ENCODE data around the gene CORT.
"Not testable (repeated sequence)": the region's sequence is repeated elsewhere in the genome, so short reads cannot be mapped to it uniquely, and the experiment has no call there.

Gene CORT

GRCh38 chr1:10421637-10422036 lies 28.2 kb upstream of the CORT start:
- TF ChIP-seq CTCF (IDR thresholded peaks at IDR 0.05; ENCODE audit: low read length, missing control alignments), result no peak
- no peak for DNase-seq (ENCODE audit: low read depth)
- no peak overlapping the region for H3K4me3 ChIP-seq (replicated peaks; ENCODE audit: low read depth, low read length)

GRCh38 chr1:10424034-10424433 lies 25.8 kb upstream of the CORT start:
- TF ChIP-seq CTCF (IDR thresholded peaks at IDR 0.05; ENCODE audit: low read length, missing control alignments), result peak; percentile 3
- no peak overlapping the region for H3K4me3 ChIP-seq (replicated peaks; ENCODE audit: low read depth, low read length)
- DNase-seq (ENCODE audit: low read depth), result peak; percentile 72

- no peak for DNase-seq (ENCODE audit: low read depth)
- H3K4me3 ChIP-seq (replicated peaks; ENCODE audit: low read depth, low read length), result no peak overlapping the region
- TF ChIP-seq CTCF (IDR thresholded peaks at IDR 0.05; ENCODE audit: low read length, missing control alignments), result no peak
Measured at GRCh38 chr1:10424651-10425050, 25.2 kb upstream of the CORT start.

DNA sequence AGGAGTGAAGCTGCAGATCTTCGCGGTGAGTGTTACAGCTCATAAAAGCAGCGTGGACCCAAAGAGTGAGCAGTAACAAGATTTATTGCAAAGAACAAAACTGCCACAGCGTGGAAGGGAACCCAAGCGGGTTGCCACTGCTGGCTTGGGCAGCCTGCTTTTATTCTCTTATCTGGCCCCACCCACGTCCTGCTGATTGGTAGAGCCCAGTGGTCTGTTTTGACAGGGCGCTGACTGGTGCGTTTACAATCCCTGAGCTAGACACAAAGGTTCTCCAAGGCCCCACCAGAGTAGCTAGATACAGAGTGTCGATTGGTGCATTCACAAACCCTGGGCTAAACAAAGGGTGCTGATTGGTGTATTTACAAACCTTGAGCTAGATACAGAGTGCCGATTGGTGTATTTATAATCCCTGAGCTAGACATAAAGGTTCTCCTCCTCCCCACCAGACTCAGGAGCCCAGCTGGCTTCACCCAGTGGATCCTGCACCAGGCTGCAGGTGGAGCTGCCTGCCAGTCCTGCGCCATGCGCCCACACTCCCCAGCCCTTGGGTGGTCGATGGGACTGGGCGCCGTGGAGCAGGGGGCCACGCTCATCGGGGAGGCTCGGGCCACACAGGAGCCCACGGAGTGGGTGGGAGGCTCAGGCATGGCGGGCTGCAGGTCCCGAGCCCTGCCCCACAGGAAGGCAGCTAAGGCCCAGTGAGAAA lies 23.9 kb upstream of the CORT start:
- DNase-seq (ENCODE audit: low read depth); H3K4me3 ChIP-seq (replicated peaks; ENCODE audit: low read depth, low read length): not testable (repeated sequence)

DNA sequence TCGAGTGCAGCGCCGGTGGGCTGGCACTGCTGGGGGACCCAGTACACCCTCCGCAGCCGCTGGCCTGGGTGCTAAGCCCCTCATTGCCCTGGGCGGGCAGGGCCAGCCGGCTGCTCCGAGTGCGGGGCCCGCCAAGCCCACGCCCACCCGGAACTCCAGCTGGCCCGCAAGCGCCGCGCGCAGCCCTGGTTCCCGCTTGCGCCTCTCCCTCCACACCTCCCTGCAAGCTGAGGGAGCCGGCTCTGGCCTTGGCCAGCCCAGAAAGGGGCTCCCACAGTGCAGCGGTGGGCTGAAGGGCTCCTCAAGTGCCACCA lies 23.3 kb upstream of the CORT start:
- not testable (repeated sequence) for H3K4me3 ChIP-seq (replicated peaks; ENCODE audit: low read depth, low read length); DNase-seq (ENCODE audit: low read depth)

GRCh38 chr1:10428984-10429383 lies 20.8 kb upstream of the CORT start:
- H3K4me3 ChIP-seq (replicated peaks; ENCODE audit: low read depth, low read length), result no peak overlapping the region
- TF ChIP-seq CTCF (IDR thresholded peaks at IDR 0.05; ENCODE audit: low read length, missing control alignments), result no peak
- no peak for DNase-seq (ENCODE audit: low read depth)

DNA sequence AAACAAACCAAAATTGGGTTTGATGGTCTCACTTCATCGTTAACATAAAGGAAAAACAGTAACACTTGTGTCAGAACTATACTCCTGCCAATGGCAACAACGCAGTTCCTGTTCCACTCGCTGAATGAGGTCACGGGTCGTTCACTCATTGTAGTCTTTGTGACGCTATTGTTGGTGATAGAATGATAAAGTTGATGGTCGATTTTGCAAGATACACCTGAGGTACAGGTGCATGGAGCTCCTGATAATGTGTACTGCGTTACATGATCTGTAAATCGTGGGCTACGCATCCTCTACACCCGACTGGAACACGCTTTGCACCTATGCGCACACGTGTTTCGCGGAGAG lies 20.0 kb upstream of the CORT start:
- TF ChIP-seq CTCF (IDR thresholded peaks at IDR 0.05; ENCODE audit: low read length, missing control alignments), result no peak
- DNase-seq (ENCODE audit: low read depth), result peak; percentile 42
- H3K4me3 ChIP-seq (replicated peaks; ENCODE audit: low read depth, low read length), result peak overlapping the region; percentile 85

GRCh38 chr1:10430216-10431069 lies 19.4 kb upstream of the CORT start, which contains the start of gene CENPS:
CENPS (plus strand) TSS chr1:10430433; CDS start chr1:10430518, 85 bp downstream.
- H3K4me3 ChIP-seq (replicated peaks; ENCODE audit: low read depth, low read length), result peak within 1 kb of the TSS; percentile 85
- peak; percentile 57 for TF ChIP-seq CTCF (IDR thresholded peaks at IDR 0.05; ENCODE audit: low read length, missing control alignments)
- DNase-seq (ENCODE audit: low read depth), result peak; percentile 89
